Activated T-cell treated with anti-CD3 and anti-CD28 coated beads, Interleukin-2, amount 50 U/mL, for 48 hours (primary cell): ENCODE measurements around the gene NPAS3.

Experiments used
- DNase-seq, 2 experiments: peaks; one replicate each; pipeline ENCODE4 v3.0.0-alpha.2; 2020

The NPAS3 gene

GRCh38 chr14:33849455-33849801 lies 910.7 kb downstream of the NPAS3 start:
- no peak for DNase-seq

DNA sequence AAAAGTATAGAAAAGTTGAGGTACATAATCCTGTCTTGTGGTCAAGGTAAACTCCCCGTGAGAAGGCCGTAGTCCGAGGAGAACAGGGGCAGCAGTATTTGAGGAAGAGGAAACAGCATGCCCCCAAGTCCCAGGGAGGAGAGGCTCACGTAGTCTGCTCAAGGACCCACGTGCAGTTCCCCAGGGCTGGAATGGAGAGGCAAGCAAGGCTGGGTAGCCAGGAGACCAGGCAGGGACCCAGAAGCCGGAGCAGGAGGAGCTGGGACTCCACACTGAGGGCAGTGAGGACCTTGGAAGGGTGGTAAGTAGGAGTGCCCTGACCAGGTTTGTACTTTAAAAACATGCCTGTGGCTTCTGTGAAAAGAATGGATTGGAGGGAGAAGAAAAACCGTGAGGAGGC lies 912.1 kb downstream of the NPAS3 start:
- DNase-seq = no peak

DNA sequence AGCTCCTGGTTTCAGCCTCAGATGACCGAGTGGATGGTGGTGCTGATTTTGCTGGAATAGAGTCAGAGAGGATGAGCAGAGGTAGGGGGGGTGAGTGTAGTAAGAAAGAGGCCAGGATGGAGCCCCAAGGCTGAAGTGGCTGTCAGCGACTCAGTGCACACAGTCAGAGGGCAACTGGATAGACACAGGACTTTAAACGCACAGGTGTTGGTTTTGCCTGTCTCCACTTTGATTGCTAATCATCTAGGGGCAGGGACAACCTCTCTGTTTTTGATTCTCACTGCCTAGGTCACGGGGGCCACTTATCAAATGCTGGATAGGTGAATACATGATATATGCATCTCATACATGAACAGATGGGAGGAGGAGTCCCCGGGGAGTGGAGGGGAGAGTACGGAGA lies 912.7 kb downstream of the NPAS3 start:
- no peak for DNase-seq

- DNase-seq = no peak
Measured at GRCh38 chr14:33851931-33852330, 913.3 kb downstream of the NPAS3 start.
